K562 (cell line): Measurements from ENCODE around the gene CCDC136. TPM values are rescaled to one million over a fixed set of nuclear protein-coding genes. Genes with fewer than 3 reads are reported as not detected.

ENCODE experiments used
- CREB1 ChIP-seq, 2 experiments: sonication (generic) in 1 of 2; formaldehyde crosslinking in 1 of 2; IDR thresholded peaks; 2 replicates each; pipeline versions ENCODE4 v1.6.1 to v1.8.0; 2012 to 2022; ENCODE audit warnings: inconsistent platforms in 1 of 2, mild to moderate bottlenecking in 1 of 2, missing genetic modification reagents in 1 of 2, moderate library complexity in 1 of 2
- CTBP1 ChIP-seq: fragments of 450-650 bp; IDR thresholded peaks from 2 replicates; pipeline ENCODE4 v1.6.1; 2016; ENCODE audit warnings: borderline replicate concordance
- FOXA3 ChIP-seq, 2 experiments: fragments of 450-650 bp in 1 of 2; sonication (generic) in 1 of 2; formaldehyde crosslinking; IDR thresholded peaks in 1 of 2; conservative IDR thresholded peaks in 1 of 2; 2 replicates each; pipeline versions ENCODE4 v1.4.0 to v1.8.0; 2020 to 2022; ENCODE audit warnings: mild to moderate bottlenecking in 2 of 2, missing genetic modification reagents in 1 of 2
- FOXM1 ChIP-seq, 2 experiments: fragments of 450-650 bp in 1 of 2; sonication (generic) in 1 of 2; formaldehyde crosslinking in 1 of 2; IDR thresholded peaks; 2 replicates each; pipeline versions ENCODE4 v1.6.1 to v1.9.0; 2017 to 2022; ENCODE audit warnings: low read depth in 2 of 2, mild to moderate bottlenecking in 2 of 2, missing genetic modification reagents in 1 of 2, moderate library complexity in 1 of 2
- GATAD2B ChIP-seq: fragments of 450-650 bp; IDR thresholded peaks from 2 replicates; pipeline ENCODE4 v1.6.1; 2017; ENCODE audit warnings: mild to moderate bottlenecking, borderline replicate concordance
- HDAC1 ChIP-seq, 2 experiments: fragments of 450-650 bp; IDR thresholded peaks; 2 replicates each; pipeline ENCODE4 v1.6.1; 2016 to 2017; ENCODE audit warnings: inconsistent platforms in 1 of 2, mild to moderate bottlenecking in 1 of 2, moderate library complexity in 1 of 2
- NCOA2 ChIP-seq, 2 experiments: fragments of 450-650 bp; IDR thresholded peaks; 2 replicates each; pipeline ENCODE4 v1.6.1; 2018; ENCODE audit warnings: mild to moderate bottlenecking in 2 of 2, moderate library complexity in 1 of 2; ENCODE audit not compliant: partially characterized antibody in 2 of 2
- NFIC ChIP-seq: fragments of 450-650 bp; IDR thresholded peaks from 2 replicates; pipeline ENCODE4 v1.6.1; 2017; ENCODE audit warnings: mild to moderate bottlenecking, inconsistent platforms
- NFRKB ChIP-seq: fragments of 450-650 bp; IDR thresholded peaks from 2 replicates; pipeline ENCODE4 v1.6.1; 2016; ENCODE audit warnings: low read depth
- RBM34 ChIP-seq: fragments of 200-400 bp; formaldehyde crosslinking; IDR thresholded peaks from 2 replicates; pipeline ENCODE4 v1.6.1; 2018; ENCODE audit warnings: low read length, borderline replicate concordance; ENCODE audit not compliant: insufficient read depth
- TOE1 ChIP-seq, 2 experiments: fragments of 450-650 bp in 1 of 2; sonication (generic) in 1 of 2; formaldehyde crosslinking in 1 of 2; IDR thresholded peaks; 2 replicates each; pipeline versions ENCODE4 v1.7.1 to v1.8.0; 2016 to 2022; ENCODE audit warnings: borderline replicate concordance in 2 of 2, mild to moderate bottlenecking in 2 of 2, antibody characterized with exemption in 1 of 2, inconsistent platforms in 1 of 2, low read depth in 1 of 2, missing genetic modification reagents in 1 of 2, moderate library complexity in 1 of 2
- YY1 ChIP-seq, 3 experiments: IDR thresholded peaks; 2 replicates each; pipeline ENCODE4 v1.6.1; 2011; ENCODE audit warnings: low read length in 2 of 3, mild to moderate bottlenecking in 2 of 3, moderate library complexity in 2 of 3, borderline replicate concordance in 1 of 3, control low read depth in 1 of 3, low read depth in 1 of 3; ENCODE audit not compliant: insufficient read depth in 3 of 3, insufficient replicate concordance in 2 of 3, control insufficient read depth in 1 of 3, insufficient read length in 1 of 3; ENCODE audit errors: extremely low read depth in 1 of 3
- ZKSCAN8 ChIP-seq: fragments of 200-800 bp; sonication (Bioruptor generic); IDR thresholded peaks from 2 replicates; pipeline ENCODE4 v1.6.1; 2016; ENCODE audit warnings: missing genetic modification characterization, missing compliant biosample characterization
- ZNF609 ChIP-seq: sonication (generic); formaldehyde crosslinking; IDR thresholded peaks from 2 replicates; pipeline ENCODE4 v1.8.1; 2023; ENCODE audit warnings: missing genetic modification reagents, mild to moderate bottlenecking, borderline replicate concordance
- polyA plus RNA-seq, 8 experiments: library from polyadenylated mRNA; depleted of rRNA in 4 of 8; stranded (reverse) in 5 of 8; unstranded in 3 of 8; fragments of >200 nt; fragmentation: Nextera tagmentation in 2 of 8; fragmentation: Illumina TruSeq in 1 of 8; extraction: Ambion mirVana in 2 of 8; extraction: Trizol in 1 of 8; gene quantifications; 2 replicates each; pipeline versions ENCODE4 v1.2.1 to v1.2.3, GENCODE V29; 2011 to 2014; ENCODE audit warnings: inconsistent platforms in 1 of 8, missing spikeins in 1 of 8
- total RNA-seq, 7 experiments: library from RNA; depleted of rRNA in 6 of 7; stranded (reverse); fragments of >200 nt in 6 of 7; fragmentation: Illumina TruSeq in 2 of 7; extraction: Trizol in 2 of 7; gene quantifications; 2 replicates each; pipeline versions ENCODE4 v1.2.1 to v1.2.3, GENCODE V29; 2011 to 2021; ENCODE audit warnings: low replicate concordance in 1 of 7
- TF ChIP-seq, protein P1 (sequence below): fragments of 450-650 bp; IDR thresholded peaks from 2 replicates; pipeline ENCODE4 v1.6.1; 2016; ENCODE audit warnings: borderline replicate concordance

Gene CCDC136
- total and polyA plus RNA-seq, 9 of the 15 experiments (the other 6 are each of a cell fraction or from before 2014, with no cell fraction given) = 2.4 to 40.8 (median 26.5) TPM

DNA sequence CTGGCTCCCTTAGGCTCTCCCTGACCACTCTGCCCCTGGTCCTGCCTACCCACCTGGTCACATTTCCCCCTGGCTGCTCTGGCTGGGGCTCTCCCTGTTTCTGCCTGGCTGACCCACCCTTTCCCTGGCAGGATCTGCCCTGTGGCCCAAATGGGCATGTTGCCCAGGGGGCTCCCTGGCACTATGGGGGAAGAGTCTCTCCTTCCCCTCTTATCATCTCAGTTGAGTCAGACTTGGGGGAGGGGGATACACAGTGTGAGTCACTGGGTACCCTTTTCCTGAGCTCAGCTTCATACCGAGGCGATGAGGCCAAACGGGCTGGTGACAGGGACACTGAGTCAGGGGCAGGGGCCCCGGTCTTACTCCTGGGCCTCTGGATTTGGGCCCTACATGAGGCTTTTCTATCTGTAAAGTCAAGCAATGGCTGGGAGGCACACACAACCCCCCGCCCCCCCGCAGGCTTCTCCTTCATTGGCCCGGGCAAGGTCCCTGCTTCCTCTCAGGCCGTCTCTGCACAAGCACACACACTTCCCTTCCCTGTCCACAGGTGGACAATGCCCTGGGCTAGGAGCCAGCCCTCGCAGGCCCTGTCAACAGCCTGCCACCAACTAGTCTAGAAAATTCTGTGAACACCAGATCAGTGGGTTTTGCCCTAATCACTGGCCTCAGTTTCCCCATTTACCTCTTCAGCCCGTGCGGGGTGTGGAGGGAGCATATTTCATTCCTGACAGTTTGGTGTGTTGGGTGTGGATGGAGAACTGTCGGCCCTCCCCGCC, 37.8 kb downstream of the CCDC136 start (continued):
- TF ChIP-seq GATAD2B = no peak
- no peak for TF ChIP-seq NFRKB
- peak in 1 of 3 experiments; percentile 40 for TF ChIP-seq YY1 (IDR thresholded peaks at IDR 0.05; ENCODE audit: borderline replicate concordance in 1 of 3, control insufficient read depth in 1 of 3, extremely low read depth in 1 of 3, insufficient read depth in 3 of 3, insufficient read length in 1 of 3, insufficient replicate concordance in 2 of 3, low read depth in 1 of 3, low read length in 2 of 3)
- no peak for TF ChIP-seq RBM34
- peak in 1 of 2 experiments; percentile 38; a peak in 1 of 4 replicates for TF ChIP-seq HDAC1 (IDR thresholded peaks at IDR 0.05)
- TF ChIP-seq NFIC = peak; percentile 40; the same call in 1 of the 2 replicates
- TF ChIP-seq FOXA3 (CRISPR knock-in tag; conservative IDR thresholded peaks at IDR 0.05 in 1 of 2, IDR thresholded peaks at IDR 0.05 in 1 of 2) = no peak
- 0 out of 2 replicates have a peak, but pooled peaks have one; percentile 23 for TF ChIP-seq CREB1 (IDR thresholded peaks at IDR 0.05)
- no peak for TF ChIP-seq CREB1 (CRISPR knock-in tag; IDR thresholded peaks at IDR 0.05)
- TF ChIP-seq ZNF609 (CRISPR knock-in tag) = no peak
- TF ChIP-seq FOXM1 (IDR thresholded peaks at IDR 0.05; ENCODE audit: low read depth) = no peak
- TF ChIP-seq FOXM1 (CRISPR knock-in tag; IDR thresholded peaks at IDR 0.05; ENCODE audit: low read depth) = no peak
- no peak for TF ChIP-seq ZKSCAN8 (CRISPR knock-in tag)
- TF ChIP-seq TOE1 (IDR thresholded peaks at IDR 0.05; ENCODE audit: borderline replicate concordance) = 0 out of 2 replicates have a peak, but pooled peaks have one; percentile 13
- no peak for TF ChIP-seq TOE1 (CRISPR knock-in tag; IDR thresholded peaks at IDR 0.05; ENCODE audit: borderline replicate concordance, low read depth)
- peak; percentile 38; the same call in 1 of the 2 replicates for TF ChIP-seq CTBP1
- TF ChIP-seq, protein P1, sequence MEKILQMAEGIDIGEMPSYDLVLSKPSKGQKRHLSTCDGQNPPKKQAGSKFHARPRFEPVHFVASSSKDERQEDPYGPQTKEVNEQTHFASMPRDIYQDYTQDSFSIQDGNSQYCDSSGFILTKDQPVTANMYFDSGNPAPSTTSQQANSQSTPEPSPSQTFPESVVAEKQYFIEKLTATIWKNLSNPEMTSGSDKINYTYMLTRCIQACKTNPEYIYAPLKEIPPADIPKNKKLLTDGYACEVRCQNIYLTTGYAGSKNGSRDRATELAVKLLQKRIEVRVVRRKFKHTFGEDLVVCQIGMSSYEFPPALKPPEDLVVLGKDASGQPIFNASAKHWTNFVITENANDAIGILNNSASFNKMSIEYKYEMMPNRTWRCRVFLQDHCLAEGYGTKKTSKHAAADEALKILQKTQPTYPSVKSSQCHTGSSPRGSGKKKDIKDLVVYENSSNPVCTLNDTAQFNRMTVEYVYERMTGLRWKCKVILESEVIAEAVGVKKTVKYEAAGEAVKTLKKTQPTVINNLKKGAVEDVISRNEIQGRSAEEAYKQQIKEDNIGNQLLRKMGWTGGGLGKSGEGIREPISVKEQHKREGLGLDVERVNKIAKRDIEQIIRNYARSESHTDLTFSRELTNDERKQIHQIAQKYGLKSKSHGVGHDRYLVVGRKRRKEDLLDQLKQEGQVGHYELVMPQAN = peak; percentile 33; the same call in 1 of the 2 replicates
- TF ChIP-seq NCOA2 (IDR thresholded peaks at IDR 0.05; ENCODE audit: partially characterized antibody in 2 of 2) = no peak
